Gastroesophageal sphincter (tissue), 4 donors: ENCODE measurements around the gene NEUROD2. TPM values are rescaled to one million over a fixed set of nuclear protein-coding genes. Genes with fewer than 3 reads are reported as not detected.

Experiments used
- ATAC-seq: fragments of 150-250 bp; one replicate; pipeline ENCODE4 v1.9.1; 2016; ENCODE audit warnings: mild to moderate bottlenecking, moderate library complexity
- H3K27ac ChIP-seq, 4 donors: fragments of 200-600 bp; sonication (generic) in 3 of 4; 1 replicate in 3 of 4; 2 replicates in 1 of 4; pipeline ENCODE4 v1.5.1; 2016 to 2019
- H3K27me3 ChIP-seq: fragments of 200-600 bp; sonication (generic); one replicate; pipeline ENCODE4 v1.5.1; 2019
- H3K36me3 ChIP-seq, 2 donors: fragments of 200-600 bp; sonication (generic); one replicate each; pipeline ENCODE4 v1.5.1; 2019; ENCODE audit warnings: control low read depth in 1 of 2
- H3K4me1 ChIP-seq, 3 donors: fragments of 200-600 bp; sonication (generic); 1 replicate in 2 of 3; 2 replicates in 1 of 3; pipeline ENCODE4 v1.5.1; 2016 to 2019; ENCODE audit warnings: control low read depth in 2 of 3
- H3K4me3 ChIP-seq, 2 donors: fragments of 200-600 bp; sonication (generic); one replicate each; pipeline ENCODE4 v1.5.1; 2019; ENCODE audit warnings: mild to moderate bottlenecking in 1 of 2, moderate library complexity in 1 of 2
- H3K9me3 ChIP-seq, 3 donors: fragments of 200-600 bp; sonication (generic); one replicate each; pipeline ENCODE4 v1.5.1; 2017 to 2019; ENCODE audit warnings: control low read depth in 2 of 3
- CTCF ChIP-seq, 4 experiments: fragments of 200-600 bp in 2 of 4; fragments of 450-650 bp in 2 of 4; sonication (generic) in 1 of 4; IDR thresholded peaks; one replicate each; pipeline ENCODE4 v1.5.1; 2017 to 2019; ENCODE audit warnings: antibody characterized with exemption in 4 of 4, mild to moderate bottlenecking in 2 of 4, moderate library complexity in 2 of 4
- EP300 ChIP-seq: sonication (generic); formaldehyde crosslinking; IDR thresholded peaks from one replicate; pipeline ENCODE4 v1.6.1; 2017; ENCODE audit warnings: antibody characterized with exemption, mild to moderate bottlenecking
- POLR2A ChIP-seq, 2 donors: fragments of 450-650 bp; IDR thresholded peaks; one replicate each; pipeline ENCODE4 v1.6.1; 2017; ENCODE audit warnings: antibody characterized with exemption in 2 of 2, mild to moderate bottlenecking in 2 of 2, moderate library complexity in 1 of 2
- POLR2AphosphoS5 ChIP-seq: sonication (generic); formaldehyde crosslinking; IDR thresholded peaks from one replicate; pipeline ENCODE4 v1.6.1; 2017; ENCODE audit warnings: antibody characterized with exemption
- WGBS, 2 donors: methylation state at CpG; one replicate each; pipeline ENCODE4 v1.1.5; 2018; ENCODE audit warnings: low coverage in 1 of 2; 5-methylcytosine and 5-hydroxymethylcytosine counted together
- total RNA-seq, 4 donors: library from RNA; depleted of rRNA; stranded (reverse); fragments of >200 nt; gene quantifications; one replicate each; pipeline ENCODE4 v1.1.0, GENCODE V29; 2016

The NEUROD2 gene
- total RNA-seq, 4 donors from 2014 or later, result not detected

GRCh38 chr17:39625198-39625785 lies 17.6 kb upstream of the NEUROD2 start:
- H3K36me3 ChIP-seq, result no peaks in the 10 kb centered on the region
- peaks cover 75% of the 10 kb centered on the region for H3K27me3 ChIP-seq
- ATAC-seq, result no peak
- no peaks in the 10 kb centered on the region for H3K9me3 ChIP-seq
- peaks cover 0 to 36% (median 9%) of the 10 kb centered on the region in 3 donors for H3K4me1 ChIP-seq
- WGBS, 2 donors, result 31 to 63% methylated on average over 2 to 3 of the region's 5 CpGs
- no peak overlapping the region for H3K4me3 ChIP-seq
- TF ChIP-seq POLR2A (IDR thresholded peaks at IDR 0.05), result no peak
- no peak for TF ChIP-seq CTCF (IDR thresholded peaks at IDR 0.05)
- TF ChIP-seq EP300, result no peak
- TF ChIP-seq POLR2AphosphoS5, result no peak
- no peak overlapping the region for H3K27ac ChIP-seq

GRCh38 chr17:39624313-39624712 lies 16.6 kb upstream of the NEUROD2 start:
- H3K9me3 ChIP-seq, result no peaks in the 10 kb centered on the region
- WGBS, 2 donors, result 56% methylated on average over 8 of the region's 8 CpGs; no CpG with 5 or more reads in 1 of the 2 donors
- peaks cover 65% of the 10 kb centered on the region for H3K27me3 ChIP-seq
- no peak for ATAC-seq
- peaks cover 0 to 36% (median 9%) of the 10 kb centered on the region in 3 donors for H3K4me1 ChIP-seq
- H3K4me3 ChIP-seq, result no peak overlapping the region
- no peak overlapping the region for H3K27ac ChIP-seq
- no peaks in the 10 kb centered on the region for H3K36me3 ChIP-seq
- TF ChIP-seq CTCF (IDR thresholded peaks at IDR 0.05) (no peak), POLR2AphosphoS5 (no peak), POLR2A (IDR thresholded peaks at IDR 0.05) (no peak), EP300 (no peak)

- peaks cover 0 to 40% (median 13%) of the 10 kb centered on the region in 3 donors for H3K4me1 ChIP-seq
- H3K9me3 ChIP-seq, result no peaks in the 10 kb centered on the region
- TF ChIP-seq CTCF (IDR thresholded peaks at IDR 0.05) (peak in 3 of 4 experiments; percentile 87 to 96 (median 89)), POLR2AphosphoS5 (no peak)
- no peak overlapping the region for H3K27ac ChIP-seq
- no peaks in the 10 kb centered on the region for H3K36me3 ChIP-seq
- H3K27me3 ChIP-seq, result peaks cover 56% of the 10 kb centered on the region
- peak; percentile 69 for ATAC-seq
- WGBS, 2 donors, result 9% methylated on average over 10 of the region's 16 CpGs; no CpG with 5 or more reads in 1 of the 2 donors
- H3K4me3 ChIP-seq, result no peak overlapping the region
These were observed 15.7 kb upstream of the NEUROD2 start for GRCh38 chr17:39623356-39623950.

- TF ChIP-seq POLR2AphosphoS5 (no peak), CTCF (IDR thresholded peaks at IDR 0.05) (no peak), POLR2A (IDR thresholded peaks at IDR 0.05) (no peak), EP300 (no peak)
- no peak for ATAC-seq
- Histone ChIP-seq H3K4me3 (no peak overlapping the region), H3K4me1 (peaks cover 0 to 47% (median 15%) of the 10 kb centered on the region in 3 donors), H3K36me3 (no peaks in the 10 kb centered on the region), H3K27ac (no peak overlapping the region), H3K27me3 (peaks cover 48% of the 10 kb centered on the region), H3K9me3 (no peaks in the 10 kb centered on the region)
- 23 to 32% methylated on average over 8 of the region's 16 CpGs for WGBS, 2 donors
These were observed 14.8 kb upstream of the NEUROD2 start for GRCh38 chr17:39622380-39623006.
